Suppressor macrophage treated with lipopolysaccharide for 4 hours (primary cell): Measurements from ENCODE around the gene KRT8.
A peak's percentile ranks its signal among the peaks of the same experiment; 100 is the strongest.

ENCODE experiments used
- DNase-seq: peaks from one replicate; pipeline ENCODE4 v3.0.0-alpha.2; 2020

KRT8 gene

GRCh38 chr12:52925717-52926595 is 21.1 kb upstream of the KRT8 start:
- DNase-seq: no peak

- no peak for DNase-seq
Observed at GRCh38 chr12:52924764-52925716, 20.2 kb upstream of the KRT8 start.

- no peak for DNase-seq
Observed at GRCh38 chr12:52921488-52922165, 16.8 kb upstream of the KRT8 start.

GRCh38 chr12:52920937-52921336 is 16.1 kb upstream of the KRT8 start:
- DNase-seq: no peak

- no peak for DNase-seq
Observed at GRCh38 chr12:52918784-52919183, 13.9 kb upstream of the KRT8 start.

GRCh38 chr12:52918351-52918750 is 13.5 kb upstream of the KRT8 start:
- DNase-seq: no peak

- DNase-seq: no peak
Observed at GRCh38 chr12:52917800-52918199, 12.9 kb upstream of the KRT8 start.

- no peak for DNase-seq
Observed at GRCh38 chr12:52916216-52916615, 11.3 kb upstream of the KRT8 start.

- no peak for DNase-seq
Observed at GRCh38 chr12:52915637-52916036, 10.8 kb upstream of the KRT8 start.

GRCh38 chr12:52914576-52915121 is 9.8 kb upstream of the KRT8 start:
- no peak for DNase-seq

- no peak for DNase-seq
Observed at GRCh38 chr12:52913431-52913821, 8.6 kb upstream of the KRT8 start.

GRCh38 chr12:52912711-52913430 is 8.0 kb upstream of the KRT8 start:
- no peak for DNase-seq

- DNase-seq: no peak
Observed at GRCh38 chr12:52910248-52910883, 5.5 kb upstream of the KRT8 start.

- no peak for DNase-seq
Observed at GRCh38 chr12:52909796-52910195, 4.9 kb upstream of the KRT8 start.

GRCh38 chr12:52909331-52909730 is 4.5 kb upstream of the KRT8 start:
- DNase-seq: no peak

GRCh38 chr12:52907092-52907810 is 2.4 kb upstream of the KRT8 start:
- no peak for DNase-seq

- no peak for DNase-seq
Observed at GRCh38 chr12:52906191-52906601, 1.3 kb upstream of the KRT8 start.

GRCh38 chr12:52903855-52904508 is 894 bp downstream of the KRT8 start:
- no peak for DNase-seq

- DNase-seq: peak; percentile 51
Observed at GRCh38 chr12:52903285-52903854, 1.5 kb downstream of the KRT8 start.
